PFSK-1 (cell line): ENCODE measurements around the gene JCHAIN.

Experiments
- FOXP2 ChIP-seq: optimal IDR thresholded peaks from 2 replicates; pipeline ENCODE3; 2011; ENCODE audit warnings: borderline replicate concordance, control low read depth, inconsistent platforms; ENCODE audit not compliant: insufficient read depth; ENCODE audit errors: extremely low read length, extremely low read depth
- POLR2AphosphoS5 ChIP-seq: IDR thresholded peaks from 2 replicates; pipeline ENCODE4 v1.6.1; 2012; ENCODE audit warnings: low read depth, mild to moderate bottlenecking, control low read depth, low read length, moderate library complexity
- SIN3A ChIP-seq: IDR thresholded peaks from 2 replicates; pipeline ENCODE4 v1.6.1; 2012; ENCODE audit warnings: mild to moderate bottlenecking, low read length, moderate library complexity, borderline replicate concordance; ENCODE audit not compliant: insufficient read depth
- TAF1 ChIP-seq: IDR thresholded peaks from 2 replicates; pipeline ENCODE4 v1.6.1; 2012; ENCODE audit warnings: low read length, control low read depth, borderline replicate concordance; ENCODE audit not compliant: insufficient read depth
- TF ChIP-seq, protein P1 (sequence below), 2 experiments: IDR thresholded peaks; 2 replicates each; pipeline versions ENCODE4 v1.6.1 to v1.8.0; 2011 to 2012; ENCODE audit warnings: low read depth in 2 of 2, low read length in 2 of 2, control low read depth in 1 of 2, inconsistent platforms in 1 of 2, mild to moderate bottlenecking in 1 of 2, moderate library complexity in 1 of 2; ENCODE audit not compliant: insufficient read depth in 1 of 2

JCHAIN gene

DNA sequence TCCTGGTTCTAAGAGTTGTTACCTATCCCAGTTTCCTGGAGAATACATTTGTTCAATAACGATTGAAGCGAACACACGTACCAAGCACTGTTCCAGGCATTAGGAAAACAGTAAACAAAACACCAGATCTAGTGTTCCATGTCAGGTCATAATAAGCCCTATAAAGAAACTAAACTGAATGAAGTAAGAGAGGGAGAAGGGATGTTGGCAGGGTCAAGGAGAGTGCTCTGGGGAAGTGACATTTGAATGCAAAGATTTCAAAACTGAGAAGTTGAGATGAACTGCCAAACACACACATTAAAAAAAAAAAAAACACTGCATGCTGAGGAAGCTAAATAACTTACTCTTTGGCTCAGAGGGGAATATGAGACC is 52.1 kb downstream of the JCHAIN start:
- TF ChIP-seq, protein P1, sequence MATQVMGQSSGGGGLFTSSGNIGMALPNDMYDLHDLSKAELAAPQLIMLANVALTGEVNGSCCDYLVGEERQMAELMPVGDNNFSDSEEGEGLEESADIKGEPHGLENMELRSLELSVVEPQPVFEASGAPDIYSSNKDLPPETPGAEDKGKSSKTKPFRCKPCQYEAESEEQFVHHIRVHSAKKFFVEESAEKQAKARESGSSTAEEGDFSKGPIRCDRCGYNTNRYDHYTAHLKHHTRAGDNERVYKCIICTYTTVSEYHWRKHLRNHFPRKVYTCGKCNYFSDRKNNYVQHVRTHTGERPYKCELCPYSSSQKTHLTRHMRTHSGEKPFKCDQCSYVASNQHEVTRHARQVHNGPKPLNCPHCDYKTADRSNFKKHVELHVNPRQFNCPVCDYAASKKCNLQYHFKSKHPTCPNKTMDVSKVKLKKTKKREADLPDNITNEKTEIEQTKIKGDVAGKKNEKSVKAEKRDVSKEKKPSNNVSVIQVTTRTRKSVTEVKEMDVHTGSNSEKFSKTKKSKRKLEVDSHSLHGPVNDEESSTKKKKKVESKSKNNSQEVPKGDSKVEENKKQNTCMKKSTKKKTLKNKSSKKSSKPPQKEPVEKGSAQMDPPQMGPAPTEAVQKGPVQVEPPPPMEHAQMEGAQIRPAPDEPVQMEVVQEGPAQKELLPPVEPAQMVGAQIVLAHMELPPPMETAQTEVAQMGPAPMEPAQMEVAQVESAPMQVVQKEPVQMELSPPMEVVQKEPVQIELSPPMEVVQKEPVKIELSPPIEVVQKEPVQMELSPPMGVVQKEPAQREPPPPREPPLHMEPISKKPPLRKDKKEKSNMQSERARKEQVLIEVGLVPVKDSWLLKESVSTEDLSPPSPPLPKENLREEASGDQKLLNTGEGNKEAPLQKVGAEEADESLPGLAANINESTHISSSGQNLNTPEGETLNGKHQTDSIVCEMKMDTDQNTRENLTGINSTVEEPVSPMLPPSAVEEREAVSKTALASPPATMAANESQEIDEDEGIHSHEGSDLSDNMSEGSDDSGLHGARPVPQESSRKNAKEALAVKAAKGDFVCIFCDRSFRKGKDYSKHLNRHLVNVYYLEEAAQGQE (IDR thresholded peaks at IDR 0.05; ENCODE audit: insufficient read depth in 1 of 2, low read depth in 2 of 2, low read length in 2 of 2), result no peak
- TF ChIP-seq POLR2AphosphoS5 (no peak), FOXP2 (no peak), SIN3A (no peak)

DNA sequence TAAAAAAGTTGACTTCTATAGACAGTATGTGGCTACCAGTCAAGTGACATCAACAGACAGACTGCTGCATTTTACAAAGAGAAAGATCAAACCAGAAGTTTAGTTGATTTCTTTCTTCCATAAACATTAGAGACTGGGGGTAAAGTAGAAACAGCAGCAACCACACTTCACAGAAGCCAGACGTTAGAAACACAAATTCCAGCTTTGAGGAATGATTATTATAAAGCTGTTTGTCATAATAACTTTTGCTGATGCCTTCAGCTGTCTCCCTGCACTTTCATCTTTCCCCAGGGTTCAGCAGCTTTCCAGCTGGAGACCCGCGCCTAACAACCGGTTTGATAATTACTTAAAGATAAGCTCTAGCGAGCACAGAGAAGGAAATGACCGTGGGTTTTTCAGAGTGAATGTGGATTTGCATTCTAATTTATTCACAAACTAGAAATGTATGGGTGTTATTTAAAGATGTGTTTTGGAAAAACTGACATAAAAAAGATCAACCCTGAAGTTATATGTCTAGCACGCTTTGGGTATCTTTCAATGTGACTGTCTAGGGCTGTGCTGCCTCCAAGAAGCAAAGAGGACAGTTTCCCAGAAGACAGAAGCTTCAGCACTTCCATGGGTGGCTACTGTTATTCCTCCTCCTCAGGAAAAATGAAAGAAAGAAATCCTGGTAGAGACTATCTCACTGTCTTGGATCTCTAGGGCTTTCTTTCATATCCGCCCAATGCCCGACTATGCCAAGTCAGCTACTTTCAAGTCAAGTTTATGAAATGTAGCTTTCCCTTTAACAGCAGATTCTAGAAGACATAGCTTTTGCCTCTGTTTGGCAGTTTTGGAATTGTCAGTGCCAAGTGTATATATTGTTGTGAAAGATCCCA is 52.8 kb downstream of the JCHAIN start:
- no peak for TF ChIP-seq FOXP2
- no peak for TF ChIP-seq TAF1
- TF ChIP-seq, protein P1 (IDR thresholded peaks at IDR 0.05; ENCODE audit: insufficient read depth in 1 of 2, low read depth in 2 of 2, low read length in 2 of 2), result no peak
- TF ChIP-seq POLR2AphosphoS5, result no peak
- no peak for TF ChIP-seq SIN3A

DNA sequence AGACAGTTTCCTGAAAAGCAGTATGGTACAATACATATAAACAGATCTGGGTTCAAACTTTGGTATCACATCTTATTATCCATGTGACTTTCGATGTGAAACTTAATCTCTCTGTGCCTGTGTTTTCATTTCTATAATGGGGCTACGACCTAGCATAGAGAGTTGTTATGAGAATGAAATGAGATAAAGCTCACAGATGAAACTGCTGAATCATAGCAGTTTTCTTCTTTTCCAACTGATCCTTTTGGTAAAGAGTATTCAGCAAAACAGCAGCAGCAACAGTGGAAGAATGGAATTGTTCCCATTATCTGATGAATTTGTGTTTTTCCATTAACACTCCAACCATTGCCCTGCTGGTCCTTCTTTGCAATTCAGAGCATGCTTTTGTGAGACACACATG is 58.0 kb downstream of the JCHAIN start:
- TF ChIP-seq TAF1 (no peak), POLR2AphosphoS5 (no peak), SIN3A (no peak), FOXP2 (no peak)
- TF ChIP-seq, protein P1 (IDR thresholded peaks at IDR 0.05; ENCODE audit: insufficient read depth in 1 of 2, low read depth in 2 of 2, low read length in 2 of 2), result no peak

DNA sequence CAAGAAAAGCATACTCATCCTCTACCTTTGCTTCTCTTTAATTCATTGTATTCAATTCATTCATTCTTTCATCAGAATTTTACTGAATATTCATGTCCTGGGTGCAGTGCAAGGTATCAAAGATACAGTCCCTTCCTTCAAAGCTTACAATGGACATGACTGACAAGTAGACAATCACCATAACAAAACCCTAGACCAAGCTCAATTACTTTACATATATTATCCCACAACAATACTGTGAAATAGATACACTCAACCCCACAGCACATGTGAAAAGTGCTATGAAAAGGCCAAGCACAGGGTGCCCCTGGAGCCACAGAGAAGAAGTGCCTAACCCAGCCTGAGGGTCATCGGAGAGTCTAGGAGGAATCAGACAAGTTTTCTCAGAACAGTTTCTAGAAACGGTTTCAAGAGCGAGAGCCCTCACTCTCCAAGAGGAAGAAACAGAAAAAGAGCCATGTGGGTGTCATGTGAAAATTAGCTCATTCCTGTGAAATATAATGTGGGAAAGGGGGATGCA is 58.9 kb downstream of the JCHAIN start:
- no peak for TF ChIP-seq TAF1
- no peak for TF ChIP-seq FOXP2
- no peak for TF ChIP-seq SIN3A
- TF ChIP-seq, protein P1 (IDR thresholded peaks at IDR 0.05; ENCODE audit: insufficient read depth in 1 of 2, low read depth in 2 of 2, low read length in 2 of 2), result no peak
- TF ChIP-seq POLR2AphosphoS5, result no peak
